K562 (cell line): Measurements from ENCODE around the gene GIGYF2. TPM values are rescaled to one million over a fixed set of nuclear protein-coding genes. Genes with fewer than 3 reads are reported as not detected.

Source experiments
- ATAC-seq: fragments of 200-7000 bp; cut with Tn5 transposase; 3 replicates; pipeline ENCODE4 v1.9.1; 2020; ENCODE audit warnings: moderate library complexity
- BruUV-seq: library from RNA; stranded (reverse); fragments of 400-500 nt; replicated peaks from 2 replicates; lab custom pipeline; 2021; lab: Mats Ljungman, UMichigan
- CTCF ChIA-PET: fragments of 300-600 bp; formaldehyde crosslinking; extraction: SDS; loops from one replicate; lab custom pipeline; 2021; ENCODE audit warnings: low intra/inter-chr PET ratio; lab: Yijun Ruan, JAX
- POLR2A ChIA-PET: fragments of 300-600, 350-650 bp; sonication (Branson Sonifier 250); formaldehyde crosslinking; extraction: SDS; loops from one replicate; lab custom pipeline; 2021; ENCODE audit warnings: antibody characterized with exemption, inconsistent platforms; lab: Yijun Ruan, JAX
- DNase-seq, 4 experiments: peaks; one replicate each; pipeline versions ENCODE4 v3.0.0 to v3.0.0-alpha.2; 2011 to 2018; ENCODE audit warnings: low spot score in 3 of 4, mixed read lengths in 3 of 4; ENCODE audit errors: extremely low read depth in 1 of 4
- FAIRE-seq: peaks from 2 replicates; lab custom pipeline; 2011; peaks lifted over from hg19 to GRCh38; lab: Jason Lieb, UNC
- H2AFZ ChIP-seq: 2 replicates; pipeline ENCODE4 v1.6.0; 2011; ENCODE audit warnings: low read depth, low read length, control low read depth, inconsistent platforms
- H3K27ac ChIP-seq: fragments of 200-600 bp; 3 replicates; pipeline ENCODE4 v1.8.0; 2011; ENCODE audit warnings: low read depth, mild to moderate bottlenecking, control low read depth, inconsistent platforms, low read length, moderate library complexity, mixed read lengths; ENCODE audit errors: extremely low read depth
- H3K27me3 ChIP-seq, 2 experiments: fragments of 300-600 bp in 1 of 2; 2 replicates in 1 of 2; 3 replicates in 1 of 2; pipeline versions ENCODE4 v1.6.0 to v1.8.0; 2011; ENCODE audit warnings: inconsistent platforms in 2 of 2, low read length in 2 of 2, mild to moderate bottlenecking in 1 of 2, mixed read lengths in 1 of 2, moderate library complexity in 1 of 2; ENCODE audit not compliant: control insufficient read depth in 2 of 2, insufficient read depth in 2 of 2
- H3K36me3 ChIP-seq: fragments of 300-600 bp; 3 replicates; pipeline ENCODE4 v1.8.0; 2011; ENCODE audit warnings: mild to moderate bottlenecking, low read length, inconsistent platforms; ENCODE audit not compliant: control insufficient read depth, insufficient read depth
- H3K4me1 ChIP-seq, 2 experiments: fragments of 200-600 bp in 1 of 2; replicated peaks in 1 of 2; 2 replicates in 1 of 2; 3 replicates in 1 of 2; pipeline versions ENCODE4 v1.5.1 to v1.8.0; 2011; ENCODE audit warnings: inconsistent platforms in 2 of 2, low read length in 2 of 2, mild to moderate bottlenecking in 1 of 2, mixed read lengths in 1 of 2, moderate library complexity in 1 of 2; ENCODE audit not compliant: control insufficient read depth in 2 of 2, insufficient read depth in 2 of 2
- H3K4me2 ChIP-seq: 2 replicates; pipeline ENCODE4 v1.6.1; 2011; ENCODE audit warnings: low read length, control low read depth, inconsistent platforms, mixed read lengths; ENCODE audit not compliant: insufficient read depth
- H3K4me3 ChIP-seq: fragments of 200-600 bp; sonication (generic), shearing (Covaris generic); 2 replicates; pipeline ENCODE4 v1.5.1; 2016; ENCODE audit warnings: control low read depth, inconsistent platforms
- H3K79me2 ChIP-seq: fragments of 200-600 bp; 3 replicates; pipeline ENCODE4 v1.8.0; 2011; ENCODE audit warnings: low read length, inconsistent platforms; ENCODE audit not compliant: control insufficient read depth, insufficient read depth
- H3K9ac ChIP-seq, 2 experiments: 2 replicates each; pipeline versions ENCODE4 v1.6.0 to v1.6.1; 2011; ENCODE audit warnings: low read depth in 2 of 2, low read length in 2 of 2, control low read depth in 1 of 2, inconsistent platforms in 1 of 2, mild to moderate bottlenecking in 1 of 2, mixed read lengths in 1 of 2; ENCODE audit not compliant: insufficient read depth in 1 of 2
- H3K9me1 ChIP-seq: one replicate; pipeline ENCODE4 v1.6.0; 2011; ENCODE audit warnings: inconsistent platforms, mild to moderate bottlenecking, low read length, moderate library complexity; ENCODE audit not compliant: control insufficient read depth, insufficient read depth
- H3K9me3 ChIP-seq: replicated peaks from 2 replicates; pipeline ENCODE4 v1.5.1; 2011; ENCODE audit warnings: low read depth, low read length, inconsistent platforms; ENCODE audit not compliant: control insufficient read depth, insufficient read depth
- H4K20me1 ChIP-seq: replicated peaks from 2 replicates; pipeline ENCODE4 v1.6.1; 2011; ENCODE audit warnings: low read length, inconsistent platforms, mixed read lengths; ENCODE audit not compliant: control insufficient read depth, insufficient read depth
- C11orf30 ChIP-seq: fragments of 450-650 bp; IDR thresholded peaks from 2 replicates; pipeline ENCODE4 v1.6.1; 2016; ENCODE audit warnings: low read depth, mild to moderate bottlenecking
- CBFB ChIP-seq: sonication (generic); formaldehyde crosslinking; IDR thresholded peaks from 2 replicates; pipeline ENCODE4 v1.4.0; 2020; ENCODE audit warnings: mild to moderate bottlenecking, missing genetic modification reagents
- CBX1 ChIP-seq: sonication (generic); IDR thresholded peaks from 2 replicates; pipeline ENCODE4 v1.6.1; 2016; ENCODE audit warnings: antibody characterized with exemption, low read depth, mild to moderate bottlenecking
- FUS ChIP-seq: fragments of 200-400 bp; formaldehyde crosslinking; optimal IDR thresholded peaks from 2 replicates; pipeline ENCODE3; 2017; ENCODE audit warnings: low read depth, low read length
- GTF2E2 ChIP-seq: fragments of 200-800 bp; sonication (Bioruptor generic); IDR thresholded peaks from 2 replicates; pipeline ENCODE4 v1.6.1; 2016; ENCODE audit warnings: missing genetic modification characterization, missing compliant biosample characterization
- MCM2 ChIP-seq: fragments of 450-650 bp; IDR thresholded peaks from 2 replicates; pipeline ENCODE4 v1.6.1; 2017; ENCODE audit warnings: low read depth, mild to moderate bottlenecking
- RAD51 ChIP-seq: fragments of 450-650 bp; IDR thresholded peaks from 2 replicates; pipeline ENCODE4 v1.7.1; 2016; ENCODE audit warnings: low read depth, mild to moderate bottlenecking, borderline replicate concordance
- RBBP5 ChIP-seq: fragments of 200-600 bp; sonication (generic); IDR thresholded peaks from 2 replicates; pipeline ENCODE4 v1.6.1; 2012; ENCODE audit warnings: borderline replicate concordance, mild to moderate bottlenecking, low read length, control low read depth, inconsistent platforms; ENCODE audit not compliant: insufficient read depth, poor library complexity, severe bottlenecking
- TEAD1 ChIP-seq, 2 experiments: fragments of 450-650 bp in 1 of 2; sonication (generic) in 1 of 2; formaldehyde crosslinking; IDR thresholded peaks; 2 replicates each; pipeline versions ENCODE4 v1.4.0 to v1.8.0; 2020 to 2022; ENCODE audit warnings: mild to moderate bottlenecking in 2 of 2, missing genetic modification reagents in 1 of 2
- ZNF224 ChIP-seq: sonication (generic); formaldehyde crosslinking; IDR thresholded peaks from 2 replicates; pipeline ENCODE4 v1.8.0; 2022; ENCODE audit warnings: mild to moderate bottlenecking, missing genetic modification reagents
- WGBS: fragments of 100-300 bp; shearing (Covaris generic); methylation state at CpG from one replicate; pipeline ENCODE4 v1.1.6; 2016; ENCODE audit warnings: low coverage, mixed read lengths; ENCODE audit not compliant: insufficient coverage; ENCODE audit errors: missing lambda C conversion rate; 5-methylcytosine and 5-hydroxymethylcytosine counted together
- in situ Hi-C: fragments of 300-500 bp; cut with MboI; formaldehyde crosslinking; loops from 4 replicates; pipeline ENCODE4 v1.15.0; 2018; ENCODE audit warnings: inconsistent platforms, mixed read lengths
- intact Hi-C: fragments of 100-400 bp; cut with micrococcal nuclease; formaldehyde crosslinking; loops from 2 replicates; pipeline ENCODE4 v1.14.2; 2022
- polyA plus RNA-seq, 8 experiments: library from polyadenylated mRNA; depleted of rRNA in 4 of 8; stranded (reverse) in 5 of 8; unstranded in 3 of 8; fragments of >200 nt; fragmentation: Nextera tagmentation in 2 of 8; fragmentation: Illumina TruSeq in 1 of 8; extraction: Ambion mirVana in 2 of 8; extraction: Trizol in 1 of 8; gene quantifications; 2 replicates each; pipeline versions ENCODE4 v1.2.1 to v1.2.3, GENCODE V29; 2011 to 2014; ENCODE audit warnings: inconsistent platforms in 1 of 8, missing spikeins in 1 of 8
- total RNA-seq, 7 experiments: library from RNA; depleted of rRNA in 6 of 7; stranded (reverse); fragments of >200 nt in 6 of 7; fragmentation: Illumina TruSeq in 2 of 7; extraction: Trizol in 2 of 7; gene quantifications; 2 replicates each; pipeline versions ENCODE4 v1.2.1 to v1.2.3, GENCODE V29; 2011 to 2021; ENCODE audit warnings: low replicate concordance in 1 of 7
- TF ChIP-seq, protein P1 (sequence below): fragments of 450-650 bp; formaldehyde crosslinking; IDR thresholded peaks from 2 replicates; pipeline ENCODE4 v1.4.0; 2020; ENCODE audit warnings: mild to moderate bottlenecking, mixed read lengths
- TF ChIP-seq, protein P2 (sequence below): IDR thresholded peaks from 3 replicates; pipeline ENCODE4 v1.6.1; 2011; ENCODE audit warnings: borderline replicate concordance, mild to moderate bottlenecking; ENCODE audit not compliant: insufficient read length, insufficient read depth
- TF ChIP-seq, protein P3 (sequence below): sonication (generic); formaldehyde crosslinking; IDR thresholded peaks from 2 replicates; pipeline ENCODE4 v1.8.0; 2023; ENCODE audit warnings: mild to moderate bottlenecking, missing genetic modification reagents
- TF ChIP-seq, protein P4 (sequence below): sonication (generic); formaldehyde crosslinking; IDR thresholded peaks from 2 replicates; pipeline ENCODE4 v1.8.1; 2022; ENCODE audit warnings: missing genetic modification reagents
- TF ChIP-seq, protein P5 (sequence below): fragments of 250-450 bp; sonication (Bioruptor Pico); IDR thresholded peaks from 2 replicates; pipeline ENCODE4 v1.9.0; 2021; ENCODE audit warnings: mild to moderate bottlenecking

GIGYF2 gene
- total and polyA plus RNA-seq, 9 of the 15 experiments (the other 6 are each of a cell fraction or from before 2014, with no cell fraction given), result 12.7 to 52.7 (median 34.9) TPM

DNA sequence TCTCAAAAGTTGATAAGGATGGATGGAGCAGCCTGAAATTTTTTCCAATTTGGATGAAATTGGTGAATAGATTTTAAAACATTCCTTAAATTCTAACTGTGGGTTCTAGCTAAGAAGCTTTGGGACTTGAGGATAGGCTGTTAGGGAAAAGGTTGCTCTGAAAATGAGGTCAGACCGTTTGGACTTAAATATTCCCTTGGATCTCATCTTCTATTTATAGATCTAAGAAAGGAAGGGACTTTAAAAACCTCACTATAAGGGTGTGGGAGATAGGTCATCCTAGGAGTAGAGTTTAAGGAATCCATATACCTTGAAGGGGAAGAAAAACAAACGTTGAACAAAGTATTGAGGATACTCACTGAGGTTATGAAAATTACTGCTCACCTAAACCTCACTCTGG is 155.5 kb downstream of the GIGYF2 start:
- Histone ChIP-seq H3K4me1 (peaks cover 7 to 11% of the 10 kb centered on the region in 2 experiments), H2AFZ (no peak overlapping the region), H3K9me3 (no peaks in the 10 kb centered on the region), H3K4me3 (no peak overlapping the region), H3K36me3 (peaks cover 68% of the 10 kb centered on the region), H3K4me2 (no peak overlapping the region), H3K27me3 (no peaks in the 10 kb centered on the region), H3K9ac (no peak overlapping the region), H3K9me1 (no peaks in the 10 kb centered on the region), H4K20me1 (no peaks in the 10 kb centered on the region), H3K27ac (no peak overlapping the region), H3K79me2 (no peaks in the 10 kb centered on the region)
- BruUV-seq, result no TSS peak
- no peak for ATAC-seq
- CTCF ChIA-PET, result interaction anchor here (0.7 to 0.8 kb wide), 3 partner anchors 398 to 732 kb away, joined by 3 read pairs; partner anchors contain the start of gene ATG16L1
- intact Hi-C loops (loop anchor here (5.0 to 10.0 kb wide), 2 partner anchors 172 to 400 kb away; partner anchors contain the start of gene ATG16L1), in situ Hi-C loops (loop anchor here (10.0 kb wide), 1 partner anchor 412 kb away; no protein-coding TSS in a partner anchor)
- FAIRE-seq, result no peak
- POLR2A ChIA-PET, result no interaction called here
- WGBS, result 8% methylated on average over 2 of the region's 2 CpGs
- no peak for DNase-seq
- TF ChIP-seq C11orf30, result no peak
- TF ChIP-seq TEAD1 (CRISPR knock-in tag; IDR thresholded peaks at IDR 0.05), result no peak
- no peak for TF ChIP-seq MCM2
- TF ChIP-seq, protein P1, sequence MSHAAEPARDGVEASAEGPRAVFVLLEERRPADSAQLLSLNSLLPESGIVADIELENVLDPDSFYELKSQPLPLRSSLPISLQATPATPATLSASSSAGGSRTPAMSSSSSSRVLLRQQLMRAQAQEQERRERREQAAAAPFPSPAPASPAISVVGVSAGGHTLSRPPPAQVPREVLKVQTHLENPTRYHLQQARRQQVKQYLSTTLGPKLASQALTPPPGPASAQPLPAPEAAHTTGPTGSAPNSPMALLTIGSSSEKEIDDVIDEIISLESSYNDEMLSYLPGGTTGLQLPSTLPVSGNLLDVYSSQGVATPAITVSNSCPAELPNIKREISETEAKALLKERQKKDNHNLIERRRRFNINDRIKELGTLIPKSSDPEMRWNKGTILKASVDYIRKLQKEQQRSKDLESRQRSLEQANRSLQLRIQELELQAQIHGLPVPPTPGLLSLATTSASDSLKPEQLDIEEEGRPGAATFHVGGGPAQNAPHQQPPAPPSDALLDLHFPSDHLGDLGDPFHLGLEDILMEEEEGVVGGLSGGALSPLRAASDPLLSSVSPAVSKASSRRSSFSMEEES, result no peak
- TF ChIP-seq, protein P2, sequence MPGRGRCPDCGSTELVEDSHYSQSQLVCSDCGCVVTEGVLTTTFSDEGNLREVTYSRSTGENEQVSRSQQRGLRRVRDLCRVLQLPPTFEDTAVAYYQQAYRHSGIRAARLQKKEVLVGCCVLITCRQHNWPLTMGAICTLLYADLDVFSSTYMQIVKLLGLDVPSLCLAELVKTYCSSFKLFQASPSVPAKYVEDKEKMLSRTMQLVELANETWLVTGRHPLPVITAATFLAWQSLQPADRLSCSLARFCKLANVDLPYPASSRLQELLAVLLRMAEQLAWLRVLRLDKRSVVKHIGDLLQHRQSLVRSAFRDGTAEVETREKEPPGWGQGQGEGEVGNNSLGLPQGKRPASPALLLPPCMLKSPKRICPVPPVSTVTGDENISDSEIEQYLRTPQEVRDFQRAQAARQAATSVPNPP, result no peak
- no peak for TF ChIP-seq CBX1
- no peak for TF ChIP-seq RAD51
- TF ChIP-seq, protein P3, sequence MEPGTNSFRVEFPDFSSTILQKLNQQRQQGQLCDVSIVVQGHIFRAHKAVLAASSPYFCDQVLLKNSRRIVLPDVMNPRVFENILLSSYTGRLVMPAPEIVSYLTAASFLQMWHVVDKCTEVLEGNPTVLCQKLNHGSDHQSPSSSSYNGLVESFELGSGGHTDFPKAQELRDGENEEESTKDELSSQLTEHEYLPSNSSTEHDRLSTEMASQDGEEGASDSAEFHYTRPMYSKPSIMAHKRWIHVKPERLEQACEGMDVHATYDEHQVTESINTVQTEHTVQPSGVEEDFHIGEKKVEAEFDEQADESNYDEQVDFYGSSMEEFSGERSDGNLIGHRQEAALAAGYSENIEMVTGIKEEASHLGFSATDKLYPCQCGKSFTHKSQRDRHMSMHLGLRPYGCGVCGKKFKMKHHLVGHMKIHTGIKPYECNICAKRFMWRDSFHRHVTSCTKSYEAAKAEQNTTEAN (CRISPR knock-in tag), result no peak
- no peak for TF ChIP-seq CBFB (CRISPR knock-in tag)
- no peak for TF ChIP-seq RBBP5
- no peak for TF ChIP-seq GTF2E2 (tag)
- TF ChIP-seq FUS, result no peak
- TF ChIP-seq, protein P4, sequence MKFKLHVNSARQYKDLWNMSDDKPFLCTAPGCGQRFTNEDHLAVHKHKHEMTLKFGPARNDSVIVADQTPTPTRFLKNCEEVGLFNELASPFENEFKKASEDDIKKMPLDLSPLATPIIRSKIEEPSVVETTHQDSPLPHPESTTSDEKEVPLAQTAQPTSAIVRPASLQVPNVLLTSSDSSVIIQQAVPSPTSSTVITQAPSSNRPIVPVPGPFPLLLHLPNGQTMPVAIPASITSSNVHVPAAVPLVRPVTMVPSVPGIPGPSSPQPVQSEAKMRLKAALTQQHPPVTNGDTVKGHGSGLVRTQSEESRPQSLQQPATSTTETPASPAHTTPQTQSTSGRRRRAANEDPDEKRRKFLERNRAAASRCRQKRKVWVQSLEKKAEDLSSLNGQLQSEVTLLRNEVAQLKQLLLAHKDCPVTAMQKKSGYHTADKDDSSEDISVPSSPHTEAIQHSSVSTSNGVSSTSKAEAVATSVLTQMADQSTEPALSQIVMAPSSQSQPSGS, result no peak
- TF ChIP-seq, protein P5, sequence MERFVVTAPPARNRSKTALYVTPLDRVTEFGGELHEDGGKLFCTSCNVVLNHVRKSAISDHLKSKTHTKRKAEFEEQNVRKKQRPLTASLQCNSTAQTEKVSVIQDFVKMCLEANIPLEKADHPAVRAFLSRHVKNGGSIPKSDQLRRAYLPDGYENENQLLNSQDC (CRISPR knock-in tag), result no peak
- TF ChIP-seq ZNF224 (CRISPR knock-in tag), result no peak
